Activated CD4-positive, alpha-beta T cell treated with anti-CD3 and anti-CD28 coated beads for 4 hours (primary cell): ENCODE data around the gene SIT1.

Experiments
- DNase-seq, 2 donors: peaks; one replicate each; pipeline ENCODE4 v3.0.0-alpha.2; 2020

SIT1 gene

DNA sequence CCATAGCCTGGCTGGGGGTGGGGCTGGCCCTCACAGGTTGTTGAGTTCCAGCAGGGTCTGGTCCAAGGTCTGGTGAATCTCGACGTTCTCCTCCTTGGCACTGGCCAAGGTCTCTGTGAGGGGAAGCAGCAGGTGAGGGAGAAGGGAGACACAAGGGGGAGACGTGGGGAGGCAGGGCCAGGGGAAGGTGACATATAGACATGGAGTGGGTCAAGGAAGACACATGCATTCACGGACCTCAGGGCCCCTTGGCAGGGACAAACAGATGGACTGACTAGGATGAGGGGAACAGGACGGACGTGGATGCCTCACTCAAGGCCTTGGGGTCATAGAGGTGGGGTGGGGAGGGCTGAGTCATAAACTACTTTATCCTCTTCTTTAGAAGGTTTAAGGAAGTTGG is 31.3 kb upstream of the SIT1 start:
- no peak for DNase-seq

- no peak for DNase-seq
Observed at GRCh38 chr9:35681341-35682002, 30.7 kb upstream of the SIT1 start.

GRCh38 chr9:35680331-35681105 is 29.8 kb upstream of the SIT1 start:
- no peak for DNase-seq

DNA sequence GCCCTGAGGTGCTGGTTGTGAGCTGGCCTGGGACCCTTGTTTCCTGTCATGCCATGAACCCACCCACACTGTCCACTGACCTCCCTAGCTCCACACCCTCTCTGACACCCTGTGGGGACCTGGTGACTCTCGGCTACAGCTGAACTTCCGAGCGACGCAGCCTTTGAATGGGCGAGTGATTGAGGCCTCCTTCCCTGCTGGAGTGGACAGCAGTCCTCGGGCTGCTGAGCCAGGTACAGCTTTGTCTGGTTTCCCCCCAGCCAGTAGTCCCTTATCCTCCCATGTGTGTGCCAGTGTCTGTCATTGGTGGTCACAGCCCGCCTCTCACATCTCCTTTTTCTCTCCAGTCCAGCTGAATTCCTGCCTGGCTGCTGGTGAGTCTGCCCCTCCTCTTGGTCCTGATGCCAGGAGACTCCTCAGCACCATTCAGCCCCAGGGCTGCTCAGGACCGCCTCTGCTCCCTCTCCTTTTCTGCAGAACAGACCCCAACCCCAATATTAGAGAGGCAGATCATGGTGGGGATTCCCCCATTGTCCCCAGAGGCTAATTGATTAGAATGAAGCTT is 29.1 kb upstream of the SIT1 start:
- no peak for DNase-seq

DNA sequence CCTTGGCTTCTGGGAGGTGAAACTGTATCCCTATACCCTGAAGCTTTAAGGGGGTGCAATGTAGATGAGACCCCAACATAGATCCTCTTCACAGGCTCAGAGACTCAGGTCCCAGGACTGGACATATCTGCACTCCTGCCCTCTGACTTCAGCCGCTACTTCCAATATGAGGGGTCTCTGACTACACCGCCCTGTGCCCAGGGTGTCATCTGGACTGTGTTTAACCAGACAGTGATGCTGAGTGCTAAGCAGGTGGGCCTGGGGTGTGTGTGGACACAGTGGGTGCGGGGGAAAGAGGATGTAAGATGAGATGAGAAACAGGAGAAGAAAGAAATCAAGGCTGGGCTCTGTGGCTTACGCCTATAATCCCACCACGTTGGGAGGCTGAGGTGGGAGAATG is 28.4 kb upstream of the SIT1 start:
- no peak for DNase-seq

DNA sequence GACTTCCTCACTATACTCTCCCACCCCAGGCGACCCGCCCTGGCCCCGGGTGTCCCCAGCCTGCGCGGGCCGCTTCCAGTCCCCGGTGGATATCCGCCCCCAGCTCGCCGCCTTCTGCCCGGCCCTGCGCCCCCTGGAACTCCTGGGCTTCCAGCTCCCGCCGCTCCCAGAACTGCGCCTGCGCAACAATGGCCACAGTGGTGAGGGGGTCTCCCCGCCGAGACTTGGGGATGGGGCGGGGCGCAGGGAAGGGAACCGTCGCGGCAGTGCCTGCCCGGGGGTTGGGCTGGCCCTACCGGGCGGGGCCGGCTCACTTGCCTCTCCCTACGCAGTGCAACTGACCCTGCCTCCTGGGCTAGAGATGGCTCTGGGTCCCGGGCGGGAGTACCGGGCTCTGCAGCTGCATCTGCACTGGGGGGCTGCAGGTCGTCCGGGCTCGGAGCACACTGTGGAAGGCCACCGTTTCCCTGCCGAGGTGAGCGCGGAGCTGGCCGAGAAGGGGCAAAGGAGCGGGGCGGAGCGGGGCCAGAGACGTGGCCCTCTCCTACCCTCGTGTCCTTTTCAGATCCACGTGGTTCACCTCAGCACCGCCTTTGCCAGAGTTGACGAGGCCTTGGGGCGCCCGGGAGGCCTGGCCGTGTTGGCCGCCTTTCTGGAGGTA is 25.1 kb upstream of the SIT1 start:
- no peak for DNase-seq

DNA sequence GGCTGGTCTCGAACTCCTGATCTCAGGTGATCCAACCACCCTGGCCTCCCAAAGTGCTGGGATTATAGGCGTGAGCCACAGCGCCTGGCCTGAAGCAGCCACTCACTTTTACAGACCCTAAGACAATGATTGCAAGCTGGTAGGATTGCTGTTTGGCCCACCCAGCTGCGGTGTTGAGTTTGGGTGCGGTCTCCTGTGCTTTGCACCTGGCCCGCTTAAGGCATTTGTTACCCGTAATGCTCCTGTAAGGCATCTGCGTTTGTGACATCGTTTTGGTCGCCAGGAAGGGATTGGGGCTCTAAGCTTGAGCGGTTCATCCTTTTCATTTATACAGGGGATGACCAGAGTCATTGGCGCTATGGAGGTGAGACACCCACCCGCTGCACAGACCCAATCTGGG is 24.5 kb upstream of the SIT1 start:
- DNase-seq = no peak

DNA sequence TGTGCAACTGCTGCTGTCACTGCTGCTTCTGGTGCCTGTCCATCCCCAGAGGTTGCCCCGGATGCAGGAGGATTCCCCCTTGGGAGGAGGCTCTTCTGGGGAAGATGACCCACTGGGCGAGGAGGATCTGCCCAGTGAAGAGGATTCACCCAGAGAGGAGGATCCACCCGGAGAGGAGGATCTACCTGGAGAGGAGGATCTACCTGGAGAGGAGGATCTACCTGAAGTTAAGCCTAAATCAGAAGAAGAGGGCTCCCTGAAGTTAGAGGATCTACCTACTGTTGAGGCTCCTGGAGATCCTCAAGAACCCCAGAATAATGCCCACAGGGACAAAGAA is 23.3 kb upstream of the SIT1 start:
- DNase-seq = no peak

DNA sequence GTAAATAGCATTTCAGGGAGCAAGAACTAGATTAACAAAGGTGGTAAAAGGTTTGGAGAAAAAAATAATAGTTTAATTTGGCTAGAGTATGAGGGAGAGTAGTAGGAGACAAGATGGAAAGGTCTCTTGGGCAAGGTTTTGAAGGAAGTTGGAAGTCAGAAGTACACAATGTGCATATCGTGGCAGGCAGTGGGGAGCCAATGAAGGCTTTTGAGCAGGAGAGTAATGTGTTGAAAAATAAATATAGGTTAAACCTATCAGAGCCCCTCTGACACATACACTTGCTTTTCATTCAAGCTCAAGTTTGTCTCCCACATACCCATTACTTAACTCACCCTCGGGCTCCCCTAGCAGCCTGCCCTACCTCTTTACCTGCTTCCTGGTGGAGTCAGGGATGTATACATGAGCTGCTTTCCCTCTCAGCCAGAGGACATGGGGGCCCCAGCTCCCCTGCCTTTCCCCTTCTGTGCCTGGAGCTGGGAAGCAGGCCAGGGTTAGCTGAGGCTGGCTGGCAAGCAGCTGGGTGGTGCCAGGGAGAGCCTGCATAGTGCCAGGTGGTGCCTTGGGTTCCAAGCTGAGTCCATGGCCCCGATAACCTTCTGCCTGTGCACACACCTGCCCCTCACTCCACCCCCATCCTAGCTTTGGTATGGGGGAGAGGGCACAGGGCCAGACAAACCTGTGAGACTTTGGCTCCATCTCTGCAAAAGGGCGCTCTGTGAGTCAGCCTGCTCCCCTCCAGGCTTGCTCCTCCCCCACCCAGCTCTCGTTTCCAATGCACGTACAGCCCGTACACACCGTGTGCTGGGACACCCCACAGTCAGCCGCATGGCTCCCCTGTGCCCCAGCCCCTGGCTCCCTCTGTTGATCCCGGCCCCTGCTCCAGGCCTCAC is 22.6 kb upstream of the SIT1 start, which contains the start of gene CA9:
CA9 (plus strand) TSS at position 797 of the 893 bp plus-strand sequence; CDS start at position 829, 32 bp downstream.
- DNase-seq = no peak

DNA sequence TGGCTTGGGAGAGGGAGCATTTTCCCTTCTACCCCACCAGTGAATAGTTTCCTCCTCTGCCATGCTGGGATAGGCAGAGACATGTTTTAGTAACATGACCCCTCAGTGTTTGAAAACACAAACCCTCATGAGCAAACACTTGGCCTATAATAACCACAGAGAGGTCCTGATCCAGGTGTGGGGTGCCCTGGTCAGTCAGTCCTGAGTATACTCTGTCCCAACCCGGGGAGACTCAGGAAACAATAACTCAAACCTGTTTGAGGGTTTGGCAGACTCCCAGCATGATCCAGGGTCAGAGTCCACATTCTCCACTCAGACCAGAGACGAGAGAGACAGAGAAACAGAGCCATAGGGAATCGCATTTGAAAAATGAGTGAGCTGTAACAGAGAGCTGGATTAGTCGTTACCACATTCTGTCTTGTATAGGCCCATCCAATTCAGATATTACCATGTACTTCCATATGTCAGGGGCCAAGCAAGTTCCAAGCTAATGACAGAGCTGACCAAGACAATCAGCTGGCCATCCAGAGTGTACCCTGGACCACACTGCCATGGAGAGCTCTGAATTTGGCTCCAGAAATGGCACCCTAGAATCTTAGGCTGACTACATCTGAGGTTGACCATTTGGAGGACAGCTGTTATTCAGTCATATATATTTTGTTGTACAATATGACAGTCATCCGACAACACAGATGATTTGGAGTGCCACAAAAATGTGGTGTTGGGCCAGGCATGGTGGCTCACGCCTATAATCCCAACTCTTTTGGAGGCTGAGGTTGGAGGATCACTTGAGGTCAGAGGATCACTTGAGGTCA is 18.8 kb upstream of the SIT1 start:
- DNase-seq = no peak

DNA sequence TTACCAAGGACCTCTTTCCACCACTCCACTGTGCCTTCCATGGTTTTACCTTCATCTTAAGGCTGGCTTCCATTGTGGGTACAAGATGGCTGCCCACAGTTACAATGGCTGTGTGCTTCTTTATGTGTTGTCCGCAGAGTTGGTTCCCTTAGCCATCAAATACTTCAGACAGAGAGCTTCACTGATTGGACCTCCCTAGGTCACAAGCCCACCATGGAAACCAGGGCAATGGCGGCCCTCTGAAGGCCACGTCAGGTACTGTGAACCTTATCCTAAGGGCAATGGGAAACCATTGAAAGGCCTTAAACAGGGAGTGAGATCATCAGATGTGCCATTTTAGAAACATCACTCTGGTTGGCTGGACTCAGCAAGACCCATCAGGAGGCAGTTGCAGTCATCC is 17.2 kb upstream of the SIT1 start:
- no peak for DNase-seq

GRCh38 chr9:35666549-35666948 is 15.8 kb upstream of the SIT1 start:
- no peak for DNase-seq

DNA sequence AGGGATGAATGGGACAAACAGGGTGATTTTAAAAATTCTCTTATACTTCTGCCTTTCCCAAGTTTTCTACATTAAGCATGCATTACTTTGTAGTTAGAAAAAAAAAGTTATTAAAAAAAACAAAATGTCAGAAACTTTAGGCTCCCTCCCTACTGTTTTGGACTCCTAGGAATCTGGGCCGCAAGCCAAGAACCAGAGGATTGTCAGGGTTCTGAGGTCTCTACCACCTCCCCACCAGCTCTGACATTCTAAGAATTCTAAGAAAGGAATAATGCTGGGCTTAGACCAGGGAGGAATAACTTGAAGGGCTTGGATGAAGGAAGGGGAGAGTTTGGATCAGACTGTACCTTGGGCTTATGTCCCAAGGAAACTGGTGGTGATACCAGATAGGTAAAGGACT is 15.3 kb upstream of the SIT1 start:
- no peak for DNase-seq

- DNase-seq = no peak
Observed at GRCh38 chr9:35665471-35665818, 14.7 kb upstream of the SIT1 start.

DNA sequence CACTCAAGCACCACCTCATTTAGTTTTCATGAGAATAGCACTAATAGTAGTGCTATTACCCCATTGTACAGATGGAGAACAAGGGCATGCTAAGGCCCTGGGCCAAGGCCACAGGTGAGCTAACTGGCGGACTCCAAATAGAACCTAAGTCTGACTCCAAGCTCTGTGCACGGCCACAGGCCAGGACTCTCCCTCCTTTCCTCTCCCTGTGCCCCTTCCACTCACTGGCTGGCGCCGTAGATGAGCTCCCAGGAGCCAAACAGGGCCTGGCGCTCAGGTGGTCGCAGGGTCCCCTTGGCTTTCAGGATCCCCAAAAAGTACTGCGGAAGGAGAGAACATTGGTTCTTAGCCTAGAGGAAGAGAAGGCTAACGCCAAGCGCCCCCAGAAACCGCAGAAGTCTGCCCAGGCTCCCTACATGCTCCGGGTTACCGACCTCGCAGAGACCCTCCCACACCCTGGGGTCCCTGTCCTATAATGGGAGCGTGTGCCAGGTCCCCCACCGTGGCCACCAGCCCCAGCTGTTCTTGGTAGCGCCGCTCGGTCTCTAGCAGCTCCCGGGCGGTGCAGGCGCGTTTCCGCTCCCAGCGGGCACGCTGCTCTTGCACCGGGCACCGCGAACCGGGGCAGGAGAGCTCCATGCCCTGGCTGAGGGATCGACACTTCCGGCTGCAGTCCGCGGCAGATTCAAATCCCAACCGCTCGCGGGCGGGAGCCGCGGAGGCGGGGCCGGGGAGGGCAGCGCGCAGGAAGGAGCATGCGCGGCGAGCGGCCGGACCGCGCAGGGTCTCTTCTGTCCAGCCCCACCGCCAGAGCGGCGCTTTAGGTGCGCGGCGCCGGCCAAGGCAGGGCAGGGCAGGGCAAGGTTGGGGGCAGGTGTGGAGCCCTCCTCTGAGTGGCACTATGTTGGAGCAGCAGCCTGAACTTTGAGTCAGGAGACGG is 14.1 kb upstream of the SIT1 start, which contains the start of gene ARHGEF39:
ARHGEF39 (minus strand) TSS at position 665 of the 940 bp plus-strand sequence; CDS start at position 639, 26 bp downstream.
- DNase-seq = peak; percentile 39 to 57

DNA sequence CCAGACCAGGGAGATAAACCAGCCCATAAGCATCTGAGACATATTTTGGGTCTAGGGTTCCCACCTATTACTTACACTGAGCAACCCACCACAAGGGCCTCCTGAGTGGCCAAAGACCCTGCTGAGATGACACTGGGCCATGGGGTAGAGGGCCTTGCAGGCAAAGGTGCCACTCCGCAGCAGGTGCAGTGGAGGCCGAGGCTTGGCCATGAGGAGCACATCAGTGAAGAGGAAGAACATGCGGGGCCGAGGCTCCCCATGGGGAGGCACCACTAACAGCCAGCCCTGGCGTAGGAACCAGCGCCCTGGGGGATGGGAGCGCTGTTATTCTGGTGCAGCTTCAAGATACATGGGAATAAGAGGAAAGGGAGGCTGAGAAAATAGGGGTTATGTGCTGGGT is 11.7 kb upstream of the SIT1 start:
- no peak for DNase-seq

DNA sequence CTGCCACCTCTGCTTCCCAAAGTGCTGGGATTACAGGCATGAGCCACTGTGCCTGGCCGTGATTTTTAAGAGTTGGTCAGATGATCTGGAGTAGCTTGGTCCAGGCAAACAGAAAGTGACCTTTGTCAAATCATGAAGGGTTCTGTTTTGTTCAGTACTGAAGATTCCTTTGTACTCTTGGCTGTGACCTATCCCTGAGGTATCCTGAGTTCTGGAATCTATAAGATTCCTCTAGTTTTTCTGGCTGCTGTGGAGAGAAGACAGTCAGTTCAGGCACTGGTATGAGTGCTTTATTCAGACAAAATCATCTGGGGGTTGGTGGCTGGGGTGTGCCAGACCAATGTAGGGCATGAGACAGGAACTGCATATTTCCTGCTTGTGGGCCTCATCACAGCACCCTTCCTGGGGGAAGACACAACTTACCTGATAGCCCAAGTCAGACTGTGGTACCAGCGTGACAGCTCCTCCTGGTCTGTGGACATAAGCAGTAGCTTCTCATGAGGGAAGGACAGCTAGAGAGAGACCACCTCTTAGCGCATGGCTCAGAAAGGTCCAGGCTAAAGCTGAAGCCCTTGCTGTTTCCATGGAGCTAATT is 11.1 kb upstream of the SIT1 start:
- peak in 1 of 2 donors; percentile 30 for DNase-seq

GRCh38 chr9:35660966-35661415 is 10.3 kb upstream of the SIT1 start:
- no peak for DNase-seq

DNA sequence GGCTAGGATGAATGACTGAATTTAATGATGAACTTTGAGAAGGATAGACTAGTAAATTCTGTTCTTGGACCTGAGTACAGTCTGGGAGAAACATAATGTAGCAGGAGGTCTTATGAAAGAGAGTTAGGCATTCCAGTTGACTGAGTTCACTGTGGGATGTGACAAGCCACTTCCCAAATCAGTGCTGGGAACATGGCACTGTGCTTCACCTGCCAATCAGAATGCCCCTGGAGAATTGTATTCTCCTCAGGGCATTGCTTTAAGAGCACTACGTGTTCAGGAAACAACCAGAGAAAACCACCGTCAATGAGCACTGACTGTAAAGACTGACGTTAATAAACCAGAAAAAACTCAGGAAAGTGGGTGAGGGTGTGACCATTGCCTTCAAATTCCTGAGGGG is 8.6 kb upstream of the SIT1 start:
- DNase-seq = no peak

GRCh38 chr9:35658968-35659220 is 8.2 kb upstream of the SIT1 start:
- DNase-seq = no peak
